Suppressor macrophage (primary cell): ENCODE results near the gene IFNL1.
"Not testable (repeated sequence)": the region's sequence is repeated elsewhere in the genome, so short reads cannot be mapped to it uniquely, and the experiment has no call there.

ENCODE experiments used
- DNase-seq, 4 experiments: peaks; one replicate each; pipeline ENCODE4 v3.0.0-alpha.2; 2020 to 2022
- total RNA-seq, 17 experiments: gene quantifications; one replicate each; lab custom pipeline; 2026; ENCODE audit warnings: mixed read lengths in 6 of 17, inconsistent platforms in 3 of 17; lab: John Stamatoyannopoulos, UW

IFNL1 gene
- 0 to 20.6 (median 0.55) reads per million in 17 experiments for total RNA-seq

DNA sequence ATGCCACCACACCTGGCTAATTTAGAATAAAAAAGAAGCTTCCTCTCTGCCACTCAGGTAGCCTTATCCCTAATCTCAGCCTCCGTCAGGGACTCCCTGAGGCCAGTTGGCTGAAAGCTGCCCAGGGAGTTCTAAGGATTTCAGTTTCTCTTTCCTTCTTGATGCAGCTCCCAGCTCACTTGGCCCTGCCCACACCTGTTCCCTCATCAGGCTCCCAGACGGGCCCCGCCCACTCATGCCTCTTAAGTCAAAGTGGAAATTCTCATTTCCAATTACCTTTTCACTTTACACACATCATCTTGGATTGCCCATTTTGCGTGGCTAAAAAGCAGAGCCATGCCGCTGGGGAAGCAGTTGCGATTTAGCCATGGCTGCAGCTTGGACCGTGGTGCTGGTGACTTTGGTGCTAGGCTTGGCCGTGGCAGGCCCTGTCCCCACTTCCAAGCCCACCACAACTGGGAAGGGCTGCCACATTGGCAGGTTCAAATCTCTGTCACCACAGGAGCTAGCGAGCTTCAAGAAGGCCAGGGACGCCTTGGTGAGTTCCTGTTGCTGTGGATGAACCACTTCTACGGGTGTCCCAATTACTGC is at the start of gene IFNL1:
IFNL1 (plus strand) TSS at position 353 of the 591 bp plus-strand sequence; CDS start at position 368, 15 bp downstream.
- no peak for DNase-seq

DNA sequence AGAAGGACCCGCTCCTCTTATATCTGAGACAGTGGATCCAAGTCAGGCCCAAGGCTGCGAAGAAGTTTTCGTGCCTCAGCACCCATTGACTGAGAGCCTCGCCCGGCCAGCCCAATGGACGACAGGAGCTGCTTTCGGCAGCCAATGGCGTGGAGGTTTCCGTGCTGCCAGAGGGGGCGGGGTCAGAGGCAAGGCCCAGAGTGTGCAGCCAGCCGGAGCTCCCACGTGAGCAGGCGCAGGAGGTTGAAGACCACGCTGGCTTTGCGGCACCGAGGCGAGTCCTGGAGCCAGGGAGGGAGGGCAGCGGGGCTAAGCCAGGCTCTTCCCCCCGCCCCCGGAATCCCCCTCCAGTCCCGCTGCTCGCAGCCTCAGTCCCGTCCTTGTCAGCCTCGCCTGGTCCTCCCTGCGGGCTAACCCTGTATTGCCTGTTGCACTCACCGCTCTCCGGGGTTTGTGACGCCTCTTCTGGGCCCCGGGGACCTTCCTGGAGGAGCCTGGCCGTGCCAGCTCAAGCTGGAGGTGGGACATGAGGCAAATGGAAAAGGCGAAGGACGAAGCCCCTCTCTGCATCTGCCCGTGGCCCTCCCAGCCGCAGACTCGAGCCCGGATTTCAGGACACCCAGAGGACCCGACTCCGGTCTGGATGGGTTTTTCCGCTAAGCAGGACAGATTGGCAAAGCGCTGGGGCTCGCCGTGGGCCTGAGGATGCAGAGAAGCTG is 49.1 kb upstream of the IFNL1 start:
- DNase-seq: no peak

DNA sequence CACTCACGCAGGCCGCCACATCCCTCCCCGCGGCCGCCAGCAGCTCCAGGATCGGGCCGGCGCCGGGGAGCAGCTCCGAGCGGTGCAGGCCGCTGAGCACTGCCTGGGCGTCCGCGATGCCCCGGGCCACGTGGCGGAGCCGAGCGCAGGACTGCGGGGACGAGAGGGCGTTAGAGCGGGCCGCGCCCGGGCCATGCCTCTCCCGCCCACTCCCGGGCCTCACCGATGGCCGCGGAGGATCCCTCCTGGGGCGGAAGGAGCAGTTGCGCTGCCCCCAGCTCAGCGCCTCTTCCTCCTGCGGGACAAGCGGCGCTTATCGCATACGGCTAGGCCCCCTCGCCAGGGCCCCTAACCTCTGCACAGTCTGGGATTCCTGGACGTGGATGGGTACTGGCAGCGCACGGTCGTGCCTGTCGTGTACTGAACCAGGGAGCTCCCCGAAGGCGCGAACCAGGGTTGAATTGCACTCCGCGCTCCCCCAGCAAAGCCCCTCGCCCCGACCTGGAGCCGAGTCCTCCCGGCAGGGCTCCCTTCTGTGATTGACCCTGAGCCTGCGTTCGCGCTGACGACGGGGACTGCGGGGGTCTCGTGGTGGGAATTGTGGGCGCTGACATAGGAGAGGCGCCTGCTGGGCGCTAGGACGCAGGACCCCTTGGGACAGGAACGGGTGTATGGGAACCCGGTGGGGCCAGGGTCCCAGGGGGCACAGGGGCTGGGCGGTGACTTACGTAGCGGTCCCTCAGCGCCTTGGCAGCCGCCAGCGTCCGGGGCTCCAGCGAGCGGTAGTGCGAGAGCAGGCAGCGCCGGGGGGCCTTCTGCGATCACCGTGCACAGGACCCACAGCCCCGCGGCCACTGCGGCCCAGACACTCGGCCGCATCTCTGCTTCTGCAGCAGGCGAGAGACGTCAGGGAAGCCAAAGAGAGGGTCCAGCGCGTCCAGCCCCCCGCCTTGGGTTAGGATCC is 48.2 kb upstream of the IFNL1 start:
- DNase-seq: peak in 2 of 4 experiments; percentile 17 to 42

DNA sequence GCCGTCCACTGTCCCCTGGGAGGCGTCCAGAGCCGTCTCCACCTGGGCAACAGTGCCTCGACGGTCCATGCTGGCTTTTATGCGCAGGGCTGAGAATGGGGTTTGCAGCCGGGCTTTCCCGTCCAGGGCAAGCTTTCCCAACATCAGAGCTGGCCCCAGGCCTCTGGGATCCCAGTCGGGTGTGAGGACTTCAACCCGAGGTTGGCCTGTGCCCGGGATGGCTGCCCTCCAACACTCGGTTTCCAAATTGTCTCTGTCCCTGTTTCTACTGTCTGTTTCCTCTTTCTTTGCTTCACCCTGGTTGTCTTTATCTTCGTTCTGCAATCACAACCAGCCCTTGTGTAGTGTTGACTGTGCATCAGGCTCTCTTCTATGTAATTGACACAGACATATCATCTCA is 47.4 kb upstream of the IFNL1 start, which contains the start of gene IFNL4:
IFNL4 (minus strand) TSS at position 51 of the 400 bp plus-strand sequence.
- DNase-seq: no peak

DNA sequence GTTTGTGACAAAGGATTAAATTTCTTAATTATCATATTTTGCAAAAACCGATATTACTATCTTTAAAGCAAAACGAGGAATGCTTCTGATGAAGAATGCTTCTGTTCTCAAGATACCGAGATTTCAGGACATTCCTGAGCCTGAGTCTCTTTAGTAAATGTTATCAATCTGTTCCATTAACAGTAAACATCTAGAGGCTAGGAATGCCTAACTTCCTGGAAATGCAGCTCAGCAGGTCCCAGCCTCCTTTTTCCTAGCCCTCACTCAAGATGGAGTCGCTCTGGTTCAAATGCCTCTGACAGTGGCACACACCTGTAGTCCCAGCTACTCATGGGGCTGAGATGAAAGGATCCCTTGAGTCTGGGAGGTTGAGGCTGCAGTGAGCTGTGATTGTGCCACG is 45.1 kb upstream of the IFNL1 start:
- no peak for DNase-seq

DNA sequence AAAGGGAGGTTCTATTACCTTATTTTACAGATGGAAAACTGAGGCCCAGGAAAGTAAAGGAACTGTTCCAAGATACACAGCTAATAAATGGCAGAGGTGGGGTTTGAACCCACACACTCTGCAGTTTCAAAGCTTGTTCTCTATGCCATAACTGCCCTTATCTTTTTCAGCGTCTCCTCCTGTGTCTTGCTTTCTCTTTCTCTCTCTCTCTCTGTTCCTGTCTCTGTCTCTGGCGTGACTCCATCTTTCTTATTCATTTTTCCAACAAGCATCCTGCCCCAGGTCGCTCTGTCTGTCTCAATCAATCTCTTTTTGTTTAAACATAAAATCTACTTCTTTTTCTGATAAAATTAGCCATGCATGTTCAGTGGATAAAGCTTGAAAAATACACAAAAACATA is 44.4 kb upstream of the IFNL1 start:
- no peak for DNase-seq

DNA sequence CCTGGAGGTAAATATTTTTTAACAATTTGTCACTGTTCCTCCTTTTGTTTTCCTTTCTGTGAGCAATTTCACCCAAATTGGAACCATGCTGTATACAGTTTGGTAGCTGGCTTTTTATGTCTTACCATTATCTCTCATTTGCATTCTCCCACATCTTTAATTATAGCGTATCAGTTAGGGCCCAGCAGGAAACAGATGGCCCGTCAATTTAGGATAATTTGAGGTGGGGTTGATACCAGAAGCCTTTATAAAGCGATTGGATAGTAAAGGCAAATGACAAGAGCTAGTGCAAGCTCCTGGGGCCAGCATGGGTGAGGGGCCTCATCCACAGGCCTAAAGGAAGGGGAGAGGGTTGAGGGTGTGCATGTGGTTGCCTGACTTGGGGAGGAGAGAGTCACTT is 43.7 kb upstream of the IFNL1 start:
- no peak for DNase-seq

DNA sequence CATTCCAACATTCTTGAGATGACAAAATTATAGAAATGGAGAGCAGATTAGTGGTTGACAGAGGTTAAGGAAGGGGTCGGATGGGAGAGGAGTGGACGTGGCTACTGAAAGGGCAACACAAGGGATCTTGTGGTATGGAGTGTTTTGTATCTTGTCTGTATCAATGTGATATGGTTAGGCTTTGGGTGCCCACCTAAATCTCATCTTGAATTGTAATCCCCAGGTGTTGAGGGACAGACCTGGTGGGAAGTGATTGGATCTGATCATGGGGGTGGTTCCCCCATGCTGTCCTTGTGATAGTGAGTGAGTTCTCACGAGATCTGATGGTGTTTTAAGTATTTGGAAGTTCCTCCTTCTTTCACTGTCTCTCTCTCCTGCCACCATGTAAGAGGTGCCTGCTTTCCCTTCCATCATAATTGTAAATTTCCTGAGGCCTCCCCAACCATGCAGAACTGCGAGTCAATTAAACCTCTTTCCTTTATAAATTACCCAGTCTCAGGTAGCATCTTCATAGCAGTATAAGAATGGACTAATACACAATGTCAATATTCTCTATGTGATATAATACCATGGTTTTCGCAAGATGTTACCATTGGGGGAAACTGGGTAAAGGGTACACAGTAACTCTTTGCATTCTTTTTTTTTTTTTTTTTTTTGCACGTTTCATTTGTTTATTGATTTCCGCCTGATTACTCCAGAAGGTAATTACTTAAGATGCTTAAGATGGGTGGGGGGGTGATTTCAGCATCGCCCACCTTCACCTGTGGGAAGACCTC is 42.6 kb upstream of the IFNL1 start:
- DNase-seq: no peak

DNA sequence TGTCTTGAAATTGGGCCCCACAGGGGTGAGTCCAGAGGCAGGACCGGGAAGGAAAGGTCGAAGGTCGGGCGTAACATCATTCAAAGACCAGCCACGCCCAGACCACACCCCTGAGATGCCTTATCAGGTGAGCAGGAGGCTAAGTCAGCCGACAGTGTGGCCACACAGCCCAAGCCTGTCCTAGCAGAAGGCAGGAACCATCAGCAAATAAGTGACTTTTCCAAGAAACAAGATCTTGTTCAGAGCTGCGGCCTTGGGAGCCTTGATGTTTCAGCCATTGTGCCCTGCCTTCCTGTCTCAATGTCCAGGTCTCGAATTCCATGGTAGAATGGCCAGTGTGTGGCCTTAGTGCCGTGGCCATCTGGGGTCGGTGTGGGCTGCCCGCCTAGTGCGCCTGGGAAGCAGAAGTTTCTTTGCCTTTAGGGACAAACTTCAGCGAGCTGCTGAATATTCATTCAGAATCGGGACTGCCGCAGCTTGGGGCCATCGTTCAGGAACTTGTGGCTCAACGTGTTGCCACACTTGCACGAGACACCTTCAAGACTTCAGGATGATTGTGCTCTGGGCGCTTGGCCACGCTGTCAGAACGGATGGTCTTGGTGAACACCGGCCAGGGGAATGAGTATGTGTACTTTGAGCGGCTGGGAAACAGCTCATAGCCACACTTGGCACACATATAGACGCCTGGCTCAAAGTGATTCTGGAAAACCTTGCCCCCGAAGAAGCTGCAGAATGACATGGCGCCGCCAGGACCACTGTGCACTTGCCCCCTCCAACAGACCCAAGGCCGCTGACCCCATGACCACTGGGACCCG is 41.5 kb upstream of the IFNL1 start:
- DNase-seq: no peak

DNA sequence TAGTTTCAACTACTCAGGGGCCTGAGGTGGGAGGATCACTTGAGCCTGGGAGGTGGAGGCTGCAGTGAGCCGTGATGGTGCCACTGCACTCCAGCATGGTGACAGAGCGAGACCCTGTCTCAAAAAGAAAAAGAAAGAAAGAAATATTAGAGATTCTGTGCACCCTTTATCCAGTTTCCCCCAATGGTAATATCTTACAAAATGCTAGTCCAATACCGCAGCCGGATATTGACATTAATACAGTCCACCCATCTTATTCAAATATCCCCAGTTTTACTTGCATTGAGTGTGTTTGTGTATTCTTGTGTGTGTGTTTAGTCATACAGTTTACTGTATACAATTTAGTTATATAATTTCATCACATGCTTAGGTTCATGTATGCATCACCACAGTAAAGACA is 39.0 kb upstream of the IFNL1 start:
- no peak for DNase-seq

DNA sequence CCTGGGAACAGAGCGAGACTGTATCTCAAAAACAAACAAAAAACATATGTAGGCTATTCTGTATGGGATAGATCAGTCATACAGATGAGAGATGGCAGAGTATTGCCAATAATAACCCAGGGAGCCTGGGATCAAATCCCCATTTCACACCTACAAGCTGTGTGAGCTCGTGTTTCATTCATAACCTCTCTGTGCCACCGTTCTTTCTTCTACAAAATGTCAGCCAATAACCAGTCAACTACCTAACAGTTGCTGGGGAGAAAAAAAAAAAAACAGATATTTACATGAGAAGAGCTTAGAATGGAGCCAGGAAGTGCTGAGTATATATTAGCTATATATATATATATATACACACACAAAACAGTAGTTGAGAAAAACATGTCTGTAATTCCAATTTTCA is 34.5 kb upstream of the IFNL1 start:
- no peak for DNase-seq

DNA sequence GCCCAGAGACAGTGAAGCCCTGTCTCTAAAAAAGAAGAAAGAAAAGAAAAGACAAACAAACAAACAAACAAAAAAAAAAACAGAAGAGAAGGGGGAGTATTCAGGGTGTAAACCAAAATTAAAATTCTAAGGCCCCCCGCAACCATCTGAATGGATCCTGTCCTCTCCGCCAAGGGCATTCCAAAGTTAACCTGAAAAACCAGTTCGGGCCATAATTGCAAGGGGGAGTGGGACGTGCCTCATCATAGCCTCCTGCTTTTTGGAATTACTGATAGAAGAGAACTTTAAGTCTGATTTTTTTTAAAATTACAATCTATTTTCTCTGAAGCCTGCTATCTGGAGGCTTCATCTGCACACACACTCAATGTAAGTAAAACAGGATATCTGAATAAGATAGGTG is 33.7 kb upstream of the IFNL1 start:
- DNase-seq: no peak

DNA sequence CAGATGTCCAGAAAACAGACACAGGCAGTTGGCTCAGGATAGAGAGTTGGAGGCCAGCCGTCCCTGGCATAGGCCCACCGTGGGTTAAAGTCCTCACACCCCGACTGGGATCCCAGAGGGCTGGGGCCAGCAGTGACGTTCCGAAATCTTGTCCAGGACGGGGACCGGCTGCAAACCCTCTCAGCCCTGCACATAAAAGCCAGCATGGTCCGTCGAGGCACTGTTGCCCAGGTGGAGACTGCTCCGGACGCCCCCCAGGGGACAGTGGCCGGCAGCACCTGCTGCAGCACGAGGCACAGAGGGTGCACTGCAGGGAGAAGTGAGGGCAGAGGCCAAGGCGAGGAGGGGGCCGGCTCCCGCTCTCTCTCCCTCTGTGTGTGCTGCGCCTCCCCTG is 32.3 kb upstream of the IFNL1 start:
- DNase-seq: no peak

DNA sequence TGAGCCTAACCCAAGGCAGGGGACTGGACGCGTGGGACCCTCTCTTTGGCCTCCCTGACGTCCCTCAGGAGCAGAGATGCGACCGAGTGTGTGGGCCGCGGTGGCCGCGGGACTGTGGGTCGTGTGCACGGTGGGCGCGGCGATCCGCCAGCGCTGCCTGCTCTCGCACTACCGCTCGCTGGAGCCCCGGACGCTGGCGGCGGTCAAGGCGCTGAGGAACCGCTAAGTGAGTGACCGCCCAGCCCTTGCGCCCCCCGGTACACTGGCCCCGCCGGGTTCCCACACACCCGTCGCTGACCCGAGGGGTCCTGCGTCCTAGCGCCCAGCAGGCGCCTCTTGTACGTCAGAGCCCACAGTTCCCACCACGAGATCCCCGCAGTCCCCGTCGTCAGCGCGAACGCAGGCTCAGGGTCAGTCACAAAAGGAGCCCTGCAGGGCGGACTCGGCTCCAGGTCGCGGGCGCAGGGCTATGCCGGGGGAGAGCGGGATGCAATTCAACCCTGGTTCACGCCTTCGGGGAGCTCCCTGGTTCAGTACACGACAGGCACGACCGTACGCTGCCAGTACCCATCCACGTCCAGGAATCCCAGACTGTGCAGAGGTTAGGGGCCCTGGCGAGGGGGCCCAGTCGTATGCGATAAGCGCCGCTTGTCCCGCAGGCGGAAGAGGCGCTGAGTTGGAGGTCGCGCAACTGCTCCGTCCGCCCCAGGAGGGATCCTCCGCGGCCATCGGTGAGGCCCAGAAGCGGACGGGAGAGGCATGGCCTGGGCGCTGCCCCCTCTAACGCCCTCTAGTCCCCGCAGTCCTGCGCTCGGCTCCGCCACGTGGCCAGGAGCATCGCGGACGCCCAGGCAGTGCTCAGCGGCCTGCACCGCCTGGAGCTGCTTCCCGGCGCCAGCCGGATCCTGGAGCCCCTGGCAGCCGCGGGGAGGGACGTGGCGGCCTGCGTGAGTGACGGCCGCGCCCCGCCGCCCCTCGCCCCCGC is 31.6 kb upstream of the IFNL1 start:
- no peak for DNase-seq

DNA sequence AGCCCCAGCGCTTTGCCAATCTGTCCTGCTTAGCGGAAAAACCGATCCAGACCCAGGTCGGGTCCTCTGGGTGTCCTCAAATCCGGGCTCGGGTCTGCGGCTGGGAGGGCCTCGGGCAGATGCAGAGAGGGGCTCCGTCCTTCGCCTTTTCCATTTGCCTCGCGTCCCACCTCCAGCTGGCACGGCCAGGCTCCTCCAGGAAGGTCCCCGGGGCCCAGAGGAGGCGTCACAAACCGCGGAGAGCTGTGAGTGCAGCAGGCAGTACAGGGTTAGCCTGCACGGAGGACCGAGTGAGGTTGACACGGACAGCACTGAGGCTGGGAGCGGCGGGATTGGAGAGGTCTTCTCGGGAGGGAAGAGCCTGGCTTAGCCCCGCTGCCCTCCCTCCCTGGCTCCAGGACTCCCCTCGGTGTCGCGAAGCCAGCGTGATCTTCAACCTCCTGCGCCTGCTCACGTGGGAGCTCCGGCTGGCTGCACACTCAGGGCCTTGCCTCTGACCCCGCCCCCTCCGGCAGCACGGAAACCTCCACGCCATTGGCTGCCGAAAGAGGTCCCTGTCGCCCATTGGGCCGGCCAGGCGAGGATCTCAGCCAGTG is 30.8 kb upstream of the IFNL1 start:
- no peak for DNase-seq

DNA sequence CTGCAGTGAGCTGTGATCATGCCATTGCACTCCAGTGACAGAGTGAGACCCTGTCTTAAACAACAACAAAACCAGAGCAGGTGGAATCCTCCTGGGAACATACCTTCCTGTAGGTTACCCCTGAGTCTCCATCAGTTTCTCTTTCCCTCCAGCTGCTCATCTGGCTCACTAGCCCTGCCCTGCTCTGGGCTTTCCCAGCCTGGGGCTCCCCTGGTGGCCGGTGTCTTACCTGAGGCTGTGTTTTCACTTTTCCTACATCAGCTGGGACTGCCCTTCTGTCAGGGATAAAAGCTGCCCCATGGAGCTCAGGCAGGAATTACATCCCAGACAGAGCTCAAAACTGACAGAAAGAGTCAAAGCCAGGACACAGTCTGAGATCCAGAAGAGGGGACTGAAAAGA is 28.1 kb upstream of the IFNL1 start, which contains the start of gene IFNL2:
IFNL2 (plus strand) TSS at position 312 of the 400 bp plus-strand sequence. CDS start 173 bp downstream, outside the sequence.
- not testable (repeated sequence) for DNase-seq

DNA sequence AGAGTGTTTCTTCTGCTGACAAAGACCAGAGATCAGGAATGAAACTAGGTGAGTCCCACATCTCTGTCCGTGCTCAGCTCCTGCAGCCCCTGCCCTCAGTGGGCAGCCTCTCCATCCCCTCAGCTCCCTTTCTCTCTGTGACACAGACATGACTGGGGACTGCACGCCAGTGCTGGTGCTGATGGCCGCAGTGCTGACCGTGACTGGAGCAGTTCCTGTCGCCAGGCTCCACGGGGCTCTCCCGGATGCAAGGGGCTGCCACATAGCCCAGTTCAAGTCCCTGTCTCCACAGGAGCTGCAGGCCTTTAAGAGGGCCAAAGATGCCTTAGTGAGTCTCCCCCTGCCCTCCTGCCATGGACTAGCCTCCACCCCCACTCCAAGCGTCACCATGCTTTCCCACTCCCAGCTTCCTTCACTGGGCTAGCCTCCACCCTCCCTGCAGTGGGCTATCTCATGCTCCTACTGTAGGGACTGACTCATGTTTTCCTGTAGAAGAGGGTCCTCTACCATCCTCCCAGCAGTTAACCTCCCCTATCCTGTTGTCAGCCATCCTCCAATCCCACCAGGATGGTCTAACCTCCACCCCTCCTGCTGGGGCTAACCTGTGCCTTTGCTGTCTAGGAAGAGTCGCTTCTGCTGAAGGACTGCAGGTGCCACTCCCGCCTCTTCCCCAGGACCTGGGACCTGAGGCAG is 27.5 kb upstream of the IFNL1 start:
- DNase-seq: not testable (repeated sequence)

DNA sequence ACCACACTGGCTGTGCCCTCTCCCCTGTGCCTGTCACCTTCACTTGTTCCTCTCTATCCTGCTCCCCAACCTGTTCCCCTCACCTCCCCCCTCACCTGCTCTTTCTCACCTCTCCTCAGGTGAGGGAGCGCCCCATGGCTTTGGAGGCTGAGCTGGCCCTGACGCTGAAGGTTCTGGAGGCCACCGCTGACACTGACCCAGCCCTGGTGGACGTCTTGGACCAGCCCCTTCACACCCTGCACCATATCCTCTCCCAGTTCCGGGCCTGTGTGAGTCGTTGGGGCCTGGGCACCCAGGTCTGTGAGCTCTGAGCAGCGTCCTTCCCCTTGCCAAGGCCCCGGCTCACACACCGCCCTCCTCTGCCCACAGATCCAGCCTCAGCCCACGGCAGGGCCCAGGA is 26.8 kb upstream of the IFNL1 start:
- not testable (repeated sequence) for DNase-seq
